Renal cortex interstitium (tissue), 11 donors: Measurements from ENCODE around the gene IFNE. TPM values are rescaled to one million over a fixed set of nuclear protein-coding genes. Genes with fewer than 3 reads are reported as not detected.
"Not testable (repeated sequence)": the region's sequence is repeated elsewhere in the genome, so short reads cannot be mapped to it uniquely, and the experiment has no call there.

ENCODE experiments used
- DNase-seq, 11 donors: peaks; one replicate each; pipeline ENCODE4 v3.0.0-alpha.2; 2013; ENCODE audit warnings: low read depth in 9 of 11, low spot score in 4 of 11; ENCODE audit errors: extremely low read depth in 1 of 11
- polyA plus RNA-seq, 3 donors: library from polyadenylated mRNA; unstranded; fragments of 120-200 nt; gene quantifications; one replicate each; pipeline ENCODE4 v1.2.1, GENCODE V29; 2013; ENCODE audit not compliant: insufficient read length in 3 of 3

Gene IFNE
- polyA plus RNA-seq, 3 donors: 0.13 to 0.17 TPM; not detected in 1

DNA sequence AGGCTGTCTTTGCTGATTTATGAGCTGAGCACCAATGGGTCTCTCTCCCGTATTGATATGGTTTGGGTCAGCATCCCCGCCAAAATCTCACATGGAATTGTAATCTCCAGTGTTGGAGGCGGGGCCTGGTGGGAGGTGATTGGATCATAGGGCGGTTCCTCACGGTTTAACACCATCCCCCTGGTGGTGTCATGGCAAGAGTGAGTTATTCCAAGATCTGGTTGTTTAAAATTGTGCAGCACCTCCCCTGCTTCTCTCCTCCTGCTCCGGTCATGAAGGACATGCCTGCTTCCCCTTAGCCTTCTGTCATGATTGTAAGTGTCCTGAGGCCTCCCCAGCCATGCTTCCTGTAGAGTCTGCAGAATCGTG, 47.1 kb downstream of the IFNE start:
- not testable (repeated sequence) for DNase-seq

DNA sequence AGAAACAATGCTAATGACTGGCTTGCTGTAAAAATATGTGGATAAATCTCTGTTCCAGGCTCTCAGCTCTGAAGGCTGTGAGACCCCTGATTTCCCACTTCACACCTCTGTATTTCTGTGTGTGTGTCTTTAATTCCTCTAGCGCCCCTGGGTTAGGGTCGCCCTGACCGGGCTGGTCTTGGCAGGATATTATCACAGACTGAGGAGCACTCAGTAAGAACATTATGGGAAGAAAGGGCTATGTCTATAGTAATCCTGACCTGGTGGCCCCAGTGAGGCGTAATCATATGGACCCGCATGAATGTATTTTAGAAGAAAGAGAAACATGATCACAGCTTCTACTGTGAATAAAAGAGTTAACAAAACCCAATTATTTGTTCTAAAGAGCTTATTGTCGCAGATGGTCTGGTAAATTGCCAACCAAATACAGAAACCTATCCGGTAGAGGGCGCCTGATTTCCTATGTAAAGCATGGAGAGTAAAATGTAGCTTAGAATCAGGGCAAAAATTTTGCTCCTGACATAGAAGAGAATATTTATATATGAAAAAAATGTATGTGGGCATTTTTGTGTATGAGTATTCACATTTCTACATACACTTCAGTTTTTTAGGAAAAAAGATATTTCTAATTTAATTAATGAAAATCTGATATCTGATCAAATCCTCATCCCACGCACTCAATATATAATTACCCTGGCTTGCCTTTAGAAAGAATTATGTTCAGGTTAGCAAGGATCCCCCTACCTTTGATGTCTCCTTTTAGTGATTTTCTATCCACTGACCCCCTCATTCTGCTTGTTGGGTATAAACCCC, 47.7 kb downstream of the IFNE start:
- peak in 3 of 11 donors; percentile 7 to 18 (median 12) for DNase-seq

DNA sequence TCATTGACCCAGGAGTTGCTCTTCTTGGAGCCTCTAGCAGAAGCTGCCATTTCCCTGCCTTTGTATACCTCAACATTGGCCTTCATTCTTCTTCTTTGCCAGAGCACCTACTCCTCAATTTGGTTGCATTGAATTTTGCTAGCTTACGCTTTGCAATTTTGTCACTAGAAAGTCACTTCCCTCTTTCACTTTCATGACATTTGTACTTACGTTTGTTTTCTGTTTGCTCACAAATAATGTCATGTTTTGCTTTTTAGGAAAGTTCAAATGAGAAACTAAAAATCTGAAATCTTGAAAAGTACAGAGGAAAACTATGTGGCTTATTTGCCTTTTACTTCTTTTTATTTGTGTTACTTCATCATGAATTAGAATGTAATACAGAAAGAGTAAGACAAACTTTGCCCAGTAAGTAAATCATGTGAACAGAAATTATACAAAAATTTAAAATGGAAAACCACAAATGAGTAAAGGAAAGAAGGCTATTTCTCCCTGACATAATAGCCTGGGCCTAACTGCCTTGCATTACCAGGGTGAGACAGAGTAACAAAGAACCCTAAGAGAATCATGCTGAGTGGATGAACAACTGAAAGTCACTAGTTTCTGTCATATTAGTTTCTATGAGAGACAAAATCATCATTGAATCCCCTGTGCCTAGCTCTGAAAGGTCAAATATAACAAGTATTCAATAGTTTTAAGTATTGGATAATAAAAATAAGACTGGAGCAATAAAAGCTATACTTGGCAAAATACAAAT, 49.3 kb downstream of the IFNE start:
- no peak for DNase-seq

Other genes starting within 250 kb of the IFNE start
- not detected for gene IFNA14, start 242.3 kb downstream of the IFNE start, polyA plus RNA-seq
- not detected for gene IFNA5, start 177.0 kb downstream of the IFNE start, polyA plus RNA-seq
- 10 to 100 TPM; 43.6 to 53.2 (median 48.8) TPM for gene KLHL9, start 146.9 kb downstream of the IFNE start, polyA plus RNA-seq
- not detected for gene IFNA6, start 131.4 kb downstream of the IFNE start, polyA plus RNA-seq
- not detected for gene IFNA13, start 114.3 kb downstream of the IFNE start, polyA plus RNA-seq
- gene IFNA2, start 96.9 kb downstream of the IFNE start, polyA plus RNA-seq: not detected
- not detected for gene IFNA8, start 73.2 kb downstream of the IFNE start, polyA plus RNA-seq
- gene IFNA1, start 41.9 kb downstream of the IFNE start, polyA plus RNA-seq: not detected